GM21390 (cell line): Measurements from ENCODE around the gene CHAD.
"Not testable (repeated sequence)": the region's sequence is repeated elsewhere in the genome, so short reads cannot be mapped to it uniquely, and the experiment has no call there.

ENCODE experiments used
- ATAC-seq: cut with Tn5 transposase; IDR thresholded peaks from one replicate; pipeline ENCODE4 v1.9.1; 2021; ENCODE audit not compliant: unreplicated experiment

CHAD gene

DNA sequence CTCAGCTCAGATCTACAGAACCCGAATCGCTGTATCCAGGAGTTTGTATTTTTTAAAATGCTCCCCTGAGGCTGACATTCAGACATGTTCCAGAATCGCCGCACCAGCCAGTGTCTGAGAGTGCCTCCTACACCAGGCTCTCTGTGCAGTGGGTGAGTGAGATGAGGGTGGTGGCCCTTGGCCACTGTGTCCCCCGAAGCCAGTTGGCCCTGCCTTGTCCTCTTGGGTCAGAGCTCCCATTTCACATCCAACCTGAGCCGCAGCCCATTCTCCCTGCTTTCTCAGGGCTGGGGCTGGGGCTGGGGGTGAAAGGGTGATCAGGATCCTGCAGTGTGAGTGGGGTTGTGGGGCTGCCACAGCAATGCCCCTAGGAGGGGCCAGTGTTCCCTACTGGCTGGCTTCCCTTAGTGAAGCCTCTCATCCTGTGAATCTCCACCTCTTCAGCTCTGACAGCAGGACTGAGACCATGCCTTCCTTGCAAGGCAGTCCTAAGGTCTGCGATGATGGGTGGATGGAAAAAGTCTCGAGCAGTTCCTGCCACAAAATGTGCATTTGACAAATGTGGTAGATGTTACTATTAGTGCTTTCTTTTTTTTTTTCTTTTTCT, 26.6 kb upstream of the CHAD start:
- ATAC-seq: no peak

DNA sequence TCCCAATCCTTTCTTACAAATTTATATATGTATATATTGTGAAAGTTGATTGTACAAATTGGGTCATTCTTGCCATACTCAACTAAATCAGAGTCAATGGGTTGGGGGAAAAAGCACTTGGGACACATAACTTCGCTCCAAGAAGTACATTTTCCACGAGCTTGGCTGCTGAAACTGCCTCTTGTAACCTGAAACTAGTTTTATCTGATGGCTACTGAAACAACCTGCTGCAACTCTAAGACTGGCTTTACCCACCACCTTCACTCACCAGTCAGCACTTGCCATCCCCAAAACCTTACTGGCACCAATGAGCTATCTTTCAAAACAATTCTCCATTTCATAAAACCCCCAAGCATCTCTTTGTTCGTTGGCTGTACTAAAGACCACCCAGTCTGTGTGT, 25.1 kb upstream of the CHAD start:
- ATAC-seq: no peak

- no peak for ATAC-seq
Observed at GRCh38 chr17:50492214-50492613, 23.5 kb upstream of the CHAD start.

DNA sequence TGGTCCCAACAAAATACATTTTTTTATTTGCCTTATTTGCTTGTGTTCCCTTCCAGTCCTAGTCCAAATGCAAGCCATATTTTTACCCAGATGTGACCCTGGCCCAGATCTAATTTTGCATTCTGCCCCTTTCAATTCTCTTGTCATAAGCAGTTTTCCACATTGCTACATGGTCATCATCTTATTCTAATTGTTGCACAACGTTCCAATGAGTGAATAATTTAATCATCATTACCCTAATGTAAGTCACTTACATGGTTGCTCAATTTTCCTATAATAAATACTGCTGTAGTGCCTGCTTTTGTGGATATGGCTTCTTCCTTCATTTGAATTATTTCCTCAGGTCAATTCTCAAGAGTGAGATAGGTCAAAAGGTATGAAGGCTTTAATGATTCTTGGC, 22.8 kb upstream of the CHAD start:
- ATAC-seq: no peak

DNA sequence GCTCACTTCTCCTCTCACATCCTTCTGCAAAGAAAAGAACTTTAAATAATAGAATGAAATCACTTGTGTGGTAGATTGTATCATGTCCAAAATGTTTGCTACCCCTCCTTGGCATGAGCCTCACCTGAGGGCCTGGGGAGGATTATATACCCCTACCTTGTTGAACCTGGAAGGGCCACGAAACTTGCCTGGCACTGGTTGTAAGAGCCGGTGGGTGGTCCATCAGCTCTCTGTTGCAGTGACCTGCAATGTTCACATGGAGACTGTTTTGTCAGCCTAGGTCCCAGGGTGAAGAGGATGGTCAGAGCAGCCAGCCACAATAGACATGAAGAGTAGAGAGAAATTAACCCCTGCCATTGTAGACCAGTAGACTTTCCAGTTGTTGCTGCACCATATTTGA, 20.2 kb upstream of the CHAD start:
- no peak for ATAC-seq

- ATAC-seq: no peak
Observed at GRCh38 chr17:50487213-50488096, 18.8 kb upstream of the CHAD start.

GRCh38 chr17:50484386-50485155, 15.9 kb upstream of the CHAD start:
- ATAC-seq: no peak

DNA sequence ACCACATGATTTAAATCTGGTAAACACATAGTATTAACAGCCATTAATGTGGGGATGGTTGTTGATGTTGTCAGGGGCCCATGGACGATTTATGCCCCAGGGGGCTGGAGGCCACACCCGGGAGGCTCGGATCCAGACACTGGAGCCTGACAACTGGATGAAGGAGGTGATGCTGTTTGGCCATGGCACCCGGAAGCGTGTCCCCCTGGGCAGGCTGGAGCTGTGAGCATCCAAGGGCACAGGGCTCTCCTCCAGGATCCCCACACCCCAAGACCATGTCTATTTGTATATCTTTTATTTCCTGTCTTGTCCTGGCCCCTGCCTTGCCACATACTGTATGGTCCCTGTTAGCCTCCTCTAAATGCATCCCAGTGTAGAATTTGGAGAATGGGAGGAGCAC, 14.6 kb upstream of the CHAD start:
- ATAC-seq: no peak

DNA sequence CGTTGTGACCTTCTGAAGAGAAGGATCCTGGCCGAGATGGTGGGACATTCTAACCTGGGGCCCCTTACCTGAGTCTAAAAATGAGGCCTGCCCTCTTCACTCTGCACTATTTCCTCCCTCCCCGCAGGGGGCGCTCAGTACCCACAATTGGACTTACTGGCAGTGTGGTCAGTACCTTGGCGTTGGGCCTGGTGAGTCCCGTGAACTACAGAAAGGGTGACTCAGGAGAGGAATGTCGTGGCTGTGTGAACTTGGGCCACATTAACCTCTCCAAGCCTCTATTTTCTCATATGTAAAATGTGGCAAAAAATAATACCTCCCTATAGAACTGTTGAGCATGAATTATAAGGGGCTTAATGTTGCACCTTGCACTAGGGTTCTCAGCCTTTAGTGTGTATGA, 13.8 kb upstream of the CHAD start:
- ATAC-seq: no peak

- no peak for ATAC-seq
Observed at GRCh38 chr17:50482110-50482509, 13.4 kb upstream of the CHAD start.

DNA sequence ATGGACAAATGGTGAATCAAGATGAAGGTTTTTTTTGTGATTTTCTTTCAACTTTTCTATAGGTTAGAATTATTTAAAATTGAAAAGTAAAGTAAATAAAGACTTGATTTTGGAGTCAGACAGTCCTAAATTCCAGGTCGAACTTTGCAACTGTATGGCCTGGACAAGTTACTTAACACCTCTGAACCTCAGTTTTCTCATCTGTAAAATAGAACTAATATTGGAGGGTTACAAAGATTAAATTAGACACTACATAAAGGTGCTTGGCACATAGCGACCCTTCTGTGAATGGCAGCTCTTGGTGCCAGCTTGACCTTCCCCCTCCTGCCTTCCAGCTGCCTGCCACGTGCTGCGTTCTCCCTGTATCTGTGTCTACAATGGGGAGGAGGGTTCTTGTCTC, 13.0 kb upstream of the CHAD start:
- ATAC-seq: no peak

GRCh38 chr17:50480854-50481490, 12.3 kb upstream of the CHAD start:
- no peak for ATAC-seq

GRCh38 chr17:50480142-50480764, 11.6 kb upstream of the CHAD start:
- no peak for ATAC-seq

DNA sequence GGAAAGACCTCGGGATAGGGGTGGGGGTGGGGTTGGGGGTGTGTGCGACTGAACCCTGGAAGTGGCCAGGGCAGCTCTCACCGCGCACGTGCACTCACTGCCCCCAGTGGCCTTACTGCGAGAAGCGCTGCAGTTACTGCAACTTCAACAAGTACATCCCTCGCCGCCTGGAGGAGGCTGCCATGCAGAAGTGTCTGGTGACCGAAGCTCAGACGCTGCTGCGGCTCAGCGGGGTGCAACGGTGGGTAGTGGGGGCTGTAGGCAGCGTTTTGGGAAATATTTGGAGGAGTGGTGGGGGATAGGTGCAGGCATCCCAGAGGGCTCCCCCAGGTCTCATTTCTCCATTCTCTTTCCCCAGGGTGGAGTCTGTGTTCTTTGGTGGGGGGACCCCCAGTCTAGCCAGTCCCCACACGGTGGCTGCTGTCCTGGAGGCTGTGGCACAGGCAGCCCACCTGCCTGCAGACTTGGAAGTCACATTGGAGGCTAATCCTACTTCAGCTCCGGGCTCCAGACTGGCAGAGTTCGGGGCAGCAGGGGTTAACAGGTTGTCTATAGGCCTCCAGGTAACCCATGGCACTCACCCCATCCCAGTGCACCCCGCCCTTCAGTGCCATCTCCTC, 11.0 kb upstream of the CHAD start:
- ATAC-seq: no peak

DNA sequence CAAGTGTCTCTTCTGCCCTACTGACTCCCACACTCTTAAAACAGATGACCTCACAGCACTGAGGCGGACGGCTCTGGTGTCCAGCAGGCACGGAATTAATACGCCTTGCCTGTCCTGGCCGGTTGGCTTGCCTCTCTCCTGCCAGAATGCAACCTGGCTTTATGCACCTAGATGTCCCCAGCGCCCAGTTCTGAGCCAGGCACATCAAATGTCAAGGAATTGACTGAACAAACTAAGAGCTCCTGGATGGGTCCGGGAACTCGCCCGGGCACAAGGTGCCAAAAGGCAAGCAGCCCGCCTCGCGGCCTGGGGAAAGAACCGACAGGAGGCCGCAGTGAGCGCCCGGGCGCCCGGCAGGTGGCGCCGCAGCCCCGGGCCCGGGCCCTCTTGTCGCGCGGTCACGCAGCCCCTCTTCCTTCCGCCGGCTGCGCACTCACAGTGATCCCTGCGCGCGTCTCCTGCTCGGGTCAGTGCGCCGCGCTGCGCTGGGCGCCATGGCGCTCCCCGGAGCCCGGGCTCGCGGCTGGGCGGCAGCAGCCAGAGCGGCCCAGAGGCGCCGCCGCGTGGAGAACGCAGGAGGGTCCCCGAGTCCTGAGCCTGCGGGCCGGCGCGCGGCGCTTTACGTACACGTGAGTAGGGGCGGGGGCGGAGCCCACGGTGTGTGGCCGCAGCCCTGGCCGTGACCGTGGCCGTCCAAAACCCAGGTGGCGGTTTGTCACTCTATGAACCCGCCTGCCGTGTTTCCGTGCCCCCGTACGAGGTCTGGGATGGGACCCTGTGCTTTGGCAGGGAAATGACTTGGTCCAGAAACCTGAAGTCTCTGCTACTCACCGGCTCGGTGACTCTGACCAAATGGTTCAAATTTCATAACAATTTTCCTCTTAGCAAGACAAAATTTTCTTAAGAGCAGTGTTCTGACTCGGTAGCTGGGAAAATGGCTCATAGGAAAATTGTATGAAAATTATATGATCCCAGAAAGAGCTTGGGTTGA, 10.0 kb upstream of the CHAD start, which contains the start of gene RSAD1:
RSAD1 (plus strand) TSS at position 470 of the 991 bp plus-strand sequence; CDS start at position 495, 25 bp downstream.
- peak; percentile 88 for ATAC-seq

DNA sequence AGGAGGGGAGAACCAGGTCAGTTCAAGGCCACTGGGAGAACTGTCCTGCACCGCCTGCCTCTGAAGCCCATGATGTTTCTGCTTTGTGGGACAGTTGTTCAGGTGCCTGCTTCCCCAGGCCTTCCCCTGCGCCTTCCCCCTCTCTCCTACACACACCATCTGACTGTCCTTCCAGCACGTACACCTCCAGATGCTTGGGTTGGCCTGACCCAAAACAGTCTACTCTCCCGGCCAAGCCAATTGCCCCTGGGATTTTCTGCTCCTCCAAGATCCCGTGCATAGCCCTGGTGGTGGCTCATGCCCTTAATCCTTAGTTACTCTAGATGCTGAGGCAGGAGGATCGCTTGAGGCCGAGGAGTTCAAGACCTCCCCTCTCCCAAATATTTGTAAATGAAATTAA, 9.3 kb upstream of the CHAD start:
- ATAC-seq: no peak

GRCh38 chr17:50476545-50477315, 8.1 kb upstream of the CHAD start:
- ATAC-seq: no peak

GRCh38 chr17:50475775-50476544, 7.3 kb upstream of the CHAD start:
- ATAC-seq: not testable (repeated sequence)
